Suprapubic skin (tissue), 4 donors: Measurements from ENCODE around the gene SNRK. TPM values are rescaled to one million over a fixed set of nuclear protein-coding genes. Genes with fewer than 3 reads are reported as not detected.

ENCODE experiments used
- DNase-seq, 2 donors: peaks; one replicate each; pipeline ENCODE4 v3.0.0-alpha.2; 2019; ENCODE audit warnings: low spot score in 2 of 2
- H3K27ac ChIP-seq: fragments of 200-600 bp; sonication (generic); one replicate; pipeline ENCODE4 v1.5.1; 2019
- H3K27me3 ChIP-seq: fragments of 200-600 bp; sonication (generic); one replicate; pipeline ENCODE4 v1.5.1; 2019
- H3K36me3 ChIP-seq: fragments of 200-600 bp; sonication (generic); one replicate; pipeline ENCODE4 v1.5.1; 2019
- H3K4me1 ChIP-seq: fragments of 200-600 bp; sonication (generic); one replicate; pipeline ENCODE4 v1.5.1; 2019
- H3K4me3 ChIP-seq: fragments of 200-600 bp; sonication (generic); one replicate; pipeline ENCODE4 v1.5.1; 2019; ENCODE audit warnings: mild to moderate bottlenecking
- H3K9me3 ChIP-seq: fragments of 200-600 bp; sonication (generic); one replicate; pipeline ENCODE4 v1.5.1; 2019
- EP300 ChIP-seq: sonication (generic); formaldehyde crosslinking; IDR thresholded peaks from one replicate; pipeline ENCODE4 v1.6.1; 2017; ENCODE audit warnings: antibody characterized with exemption
- POLR2A ChIP-seq, 2 donors: fragments of 450-650 bp; IDR thresholded peaks; one replicate each; pipeline ENCODE4 v1.6.1; 2017; ENCODE audit warnings: antibody characterized with exemption in 2 of 2, mild to moderate bottlenecking in 2 of 2, moderate library complexity in 2 of 2
- POLR2AphosphoS5 ChIP-seq, 3 donors: sonication (generic); formaldehyde crosslinking; IDR thresholded peaks; one replicate each; pipeline ENCODE4 v1.6.1; 2017; ENCODE audit warnings: antibody characterized with exemption in 3 of 3
- WGBS: methylation state at CpG from one replicate; pipeline ENCODE4 v1.1.5; 2018; 5-methylcytosine and 5-hydroxymethylcytosine counted together
- total RNA-seq, 4 donors: library from RNA; depleted of rRNA; stranded (reverse); fragments of >200 nt; gene quantifications; one replicate each; pipeline ENCODE4 v1.1.0, GENCODE V29; 2016
- TF ChIP-seq, protein P1 (sequence below), 2 donors: fragments of 200-600 bp in 1 of 2; fragments of 450-650 bp in 1 of 2; sonication (generic) in 1 of 2; IDR thresholded peaks; one replicate each; pipeline ENCODE4 v1.5.1; 2016 to 2019; ENCODE audit warnings: antibody characterized with exemption in 2 of 2, mild to moderate bottlenecking in 1 of 2, moderate library complexity in 1 of 2

The SNRK gene
- total RNA-seq, 4 donors from 2014 or later = 107 to 213 (median 177) TPM

DNA sequence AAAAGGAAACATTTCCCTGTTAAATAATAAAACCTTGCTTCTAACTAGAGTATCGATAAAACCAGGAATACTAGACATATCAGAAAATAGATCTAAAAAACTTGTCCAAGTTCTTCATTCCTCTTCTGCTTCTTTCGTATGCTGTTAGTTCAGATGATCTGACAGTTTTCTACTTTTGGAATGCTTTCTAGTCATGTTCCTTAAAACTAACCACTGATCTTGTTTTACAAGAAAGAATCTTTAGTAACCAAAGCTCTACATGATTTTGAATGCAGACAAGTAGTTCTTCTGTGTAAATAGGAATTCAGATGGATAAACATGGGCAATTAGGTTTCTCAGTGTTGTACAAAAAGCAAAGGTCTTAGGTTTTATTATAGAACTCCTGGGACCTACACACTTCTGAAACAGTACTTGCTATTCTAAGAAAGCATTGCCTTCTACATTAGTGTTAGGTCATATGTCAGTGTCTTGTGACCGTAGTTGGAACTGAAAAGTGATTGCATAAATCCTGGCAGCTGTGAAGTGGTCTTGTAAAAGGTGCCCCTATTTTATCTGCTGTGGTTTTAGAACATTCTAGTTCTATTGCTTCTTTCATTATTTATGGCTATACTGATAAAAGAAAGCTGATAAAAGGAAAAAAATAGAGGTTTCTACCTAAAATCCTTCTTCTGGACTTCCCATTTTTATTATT, 40.7 kb downstream of the SNRK start:
- TF ChIP-seq EP300 (no peak), POLR2A (IDR thresholded peaks at IDR 0.05) (no peak), POLR2AphosphoS5 (IDR thresholded peaks at IDR 0.05) (no peak)
- TF ChIP-seq, protein P1, sequence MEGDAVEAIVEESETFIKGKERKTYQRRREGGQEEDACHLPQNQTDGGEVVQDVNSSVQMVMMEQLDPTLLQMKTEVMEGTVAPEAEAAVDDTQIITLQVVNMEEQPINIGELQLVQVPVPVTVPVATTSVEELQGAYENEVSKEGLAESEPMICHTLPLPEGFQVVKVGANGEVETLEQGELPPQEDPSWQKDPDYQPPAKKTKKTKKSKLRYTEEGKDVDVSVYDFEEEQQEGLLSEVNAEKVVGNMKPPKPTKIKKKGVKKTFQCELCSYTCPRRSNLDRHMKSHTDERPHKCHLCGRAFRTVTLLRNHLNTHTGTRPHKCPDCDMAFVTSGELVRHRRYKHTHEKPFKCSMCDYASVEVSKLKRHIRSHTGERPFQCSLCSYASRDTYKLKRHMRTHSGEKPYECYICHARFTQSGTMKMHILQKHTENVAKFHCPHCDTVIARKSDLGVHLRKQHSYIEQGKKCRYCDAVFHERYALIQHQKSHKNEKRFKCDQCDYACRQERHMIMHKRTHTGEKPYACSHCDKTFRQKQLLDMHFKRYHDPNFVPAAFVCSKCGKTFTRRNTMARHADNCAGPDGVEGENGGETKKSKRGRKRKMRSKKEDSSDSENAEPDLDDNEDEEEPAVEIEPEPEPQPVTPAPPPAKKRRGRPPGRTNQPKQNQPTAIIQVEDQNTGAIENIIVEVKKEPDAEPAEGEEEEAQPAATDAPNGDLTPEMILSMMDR (IDR thresholded peaks at IDR 0.05) = no peak
- Histone ChIP-seq H3K27ac (peak overlapping the region; percentile 5), H3K36me3 (no peaks in the 10 kb centered on the region), H3K27me3 (no peaks in the 10 kb centered on the region), H3K9me3 (no peaks in the 10 kb centered on the region), H3K4me1 (peaks cover 36% of the 10 kb centered on the region), H3K4me3 (no peak overlapping the region)
- no peak for DNase-seq
- 28% methylated on average over 3 of the region's 3 CpGs for WGBS

DNA sequence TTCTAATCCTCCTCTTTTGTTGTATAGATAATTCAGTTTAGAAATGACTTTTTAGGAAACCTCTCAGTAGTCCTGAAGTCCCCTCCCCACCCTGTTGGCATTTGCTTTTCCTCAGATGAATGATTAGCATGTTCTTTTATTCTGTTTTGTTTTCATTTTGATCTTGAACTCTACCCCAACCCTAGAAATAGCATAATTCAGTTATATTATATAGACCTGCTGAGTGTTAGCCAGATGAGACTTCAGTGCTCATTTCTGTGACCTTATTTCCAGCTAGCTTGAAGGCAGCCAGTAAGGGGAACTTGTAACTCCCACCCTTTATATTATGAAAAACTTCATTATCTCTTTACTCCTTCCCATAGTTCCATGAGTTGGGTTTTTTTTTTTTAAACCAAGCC, 41.2 kb downstream of the SNRK start:
- no peak for DNase-seq
- TF ChIP-seq, protein P1 (IDR thresholded peaks at IDR 0.05) = no peak
- TF ChIP-seq POLR2A (IDR thresholded peaks at IDR 0.05) (no peak), EP300 (no peak), POLR2AphosphoS5 (IDR thresholded peaks at IDR 0.05) (no peak)
- Histone ChIP-seq H3K27ac (no peak overlapping the region), H3K4me3 (no peak overlapping the region), H3K36me3 (no peaks in the 10 kb centered on the region), H3K4me1 (peaks cover 36% of the 10 kb centered on the region), H3K9me3 (no peaks in the 10 kb centered on the region), H3K27me3 (no peaks in the 10 kb centered on the region)

DNA sequence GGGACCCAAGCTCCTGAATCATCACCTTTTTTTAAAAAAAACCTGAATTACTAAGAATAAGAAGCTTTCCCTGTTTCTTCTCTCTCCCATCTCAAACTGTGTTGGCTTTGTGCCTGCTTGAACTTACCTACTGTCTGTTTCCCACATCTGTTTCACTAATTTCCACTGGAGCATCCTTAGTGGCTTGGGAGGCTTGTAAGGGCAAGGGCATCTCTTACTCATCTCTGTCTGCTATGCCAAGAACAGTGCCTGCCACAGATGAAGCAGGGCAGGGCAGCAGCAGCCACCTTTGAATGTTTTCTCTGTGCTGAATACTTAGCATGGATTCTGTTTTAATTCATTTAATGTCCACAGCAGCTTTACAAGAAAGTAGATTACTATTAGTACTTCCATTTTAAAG, 42.3 kb downstream of the SNRK start:
- TF ChIP-seq, protein P1 (IDR thresholded peaks at IDR 0.05) = no peak
- TF ChIP-seq POLR2AphosphoS5 (IDR thresholded peaks at IDR 0.05) (no peak), POLR2A (IDR thresholded peaks at IDR 0.05) (no peak), EP300 (no peak)
- no peak for DNase-seq
- Histone ChIP-seq H3K27ac (no peak overlapping the region), H3K27me3 (no peaks in the 10 kb centered on the region), H3K4me1 (peaks cover 36% of the 10 kb centered on the region), H3K9me3 (no peaks in the 10 kb centered on the region), H3K36me3 (peaks cover 2% of the 10 kb centered on the region), H3K4me3 (no peak overlapping the region)

DNA sequence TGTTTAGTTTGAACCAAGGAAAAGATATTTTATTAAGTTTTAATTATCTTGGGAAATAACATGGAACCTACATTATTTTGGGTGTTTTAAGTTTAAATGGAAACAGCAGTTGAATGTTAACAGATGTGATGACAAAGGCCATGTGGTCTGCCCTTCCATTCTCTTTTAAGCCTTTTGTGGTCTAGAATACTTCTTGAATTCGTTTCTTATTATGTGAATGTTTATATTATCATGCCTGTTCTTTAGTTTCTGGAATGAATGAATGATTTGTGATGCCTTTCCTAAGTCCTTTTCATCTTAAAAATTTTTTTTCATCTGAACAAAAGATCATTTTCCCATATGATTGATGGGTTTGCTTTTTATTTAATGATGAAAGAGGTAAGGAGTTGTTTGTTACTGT, 44.6 kb downstream of the SNRK start:
- Histone ChIP-seq H3K27ac (no peak overlapping the region), H3K4me3 (no peak overlapping the region), H3K36me3 (peaks cover 25% of the 10 kb centered on the region), H3K9me3 (peaks cover 3% of the 10 kb centered on the region), H3K4me1 (peaks cover 23% of the 10 kb centered on the region), H3K27me3 (no peaks in the 10 kb centered on the region)
- TF ChIP-seq POLR2AphosphoS5 (IDR thresholded peaks at IDR 0.05) = no peak
- TF ChIP-seq EP300 = no peak
- TF ChIP-seq, protein P1 (IDR thresholded peaks at IDR 0.05) = no peak
- TF ChIP-seq POLR2A (IDR thresholded peaks at IDR 0.05) = no peak
- WGBS = 51% methylated on average over 1 of the region's 1 CpG
- no peak for DNase-seq

DNA sequence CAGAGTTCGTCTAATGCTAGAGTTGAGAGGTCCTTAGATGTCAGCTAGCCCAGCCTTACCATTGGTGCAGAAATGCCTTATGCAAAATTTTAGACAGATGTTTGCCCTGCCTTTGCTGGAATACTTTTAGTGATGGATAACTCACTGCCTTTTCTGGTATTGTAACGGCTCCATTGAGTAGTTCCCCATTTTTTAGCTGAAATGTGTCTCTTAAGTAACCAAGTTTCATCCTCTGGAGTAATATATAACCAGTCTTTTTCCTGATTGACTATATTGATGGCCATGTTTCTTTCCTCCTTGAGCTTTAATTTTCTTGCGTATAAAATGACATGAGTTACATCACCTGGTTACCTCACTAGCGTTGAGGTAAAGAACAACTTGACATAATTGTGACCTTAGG, 45.0 kb downstream of the SNRK start:
- Histone ChIP-seq H3K9me3 (peaks cover 5% of the 10 kb centered on the region), H3K27ac (no peak overlapping the region), H3K36me3 (peaks cover 29% of the 10 kb centered on the region), H3K4me3 (no peak overlapping the region), H3K27me3 (no peaks in the 10 kb centered on the region), H3K4me1 (peaks cover 19% of the 10 kb centered on the region)
- 73% methylated on average over 4 of the region's 4 CpGs for WGBS
- no peak for DNase-seq
- TF ChIP-seq EP300 = no peak
- no peak for TF ChIP-seq POLR2A (IDR thresholded peaks at IDR 0.05)
- TF ChIP-seq, protein P1 (IDR thresholded peaks at IDR 0.05) = no peak
- no peak for TF ChIP-seq POLR2AphosphoS5 (IDR thresholded peaks at IDR 0.05)
